ENCODE data around the gene PPBP. TPM values are rescaled to one million over a fixed set of nuclear protein-coding genes. Genes with fewer than 3 reads are reported as not detected.

PPBP gene
- total RNA-seq, 1 experiment from 2014 or later = not detected

- H3K4me3 ChIP-seq (replicated peaks in 1 of 2; ENCODE audit: low read depth in 1 of 2, low read length in 2 of 2) = no peak overlapping the region
- no peaks in the 10 kb centered on the region for H3K9me2 ChIP-seq (ENCODE audit: insufficient read depth)
- CTCF ChIA-PET = no interaction called here
- no peak for ATAC-seq
- intact Hi-C loops (cut with micrococcal nuclease) = no loop called here
- H3K4me2 ChIP-seq (ENCODE audit: low read length) = no peak overlapping the region
- no TSS peak for BruUV-seq (replicated peaks)
- no peaks in the 10 kb centered on the region for H3K9me3 ChIP-seq (ENCODE audit: control insufficient read depth in 1 of 2, insufficient read depth in 1 of 2, low read depth in 1 of 2, low read length in 2 of 2)
- POLR2A ChIA-PET = no interaction called here
- H3K79me2 ChIP-seq (ENCODE audit: insufficient read depth, low read length) = no peaks in the 10 kb centered on the region
- TF ChIP-seq EZH2phosphoT487 (IDR thresholded peaks at IDR 0.05; ENCODE audit: borderline replicate concordance) = no peak
- TF ChIP-seq EZH2 (IDR thresholded peaks at IDR 0.05) = no peak
- no peak for TF ChIP-seq SP1 (IDR thresholded peaks at IDR 0.05; ENCODE audit: low read depth)
- no peak for TF ChIP-seq ELF1 (IDR thresholded peaks at IDR 0.05; ENCODE audit: borderline replicate concordance, low read depth)
- TF ChIP-seq SRF (IDR thresholded peaks at IDR 0.05; ENCODE audit: low read depth) = no peak
- TF ChIP-seq CBX3 (IDR thresholded peaks at IDR 0.05; ENCODE audit: low read depth) = no peak
- no peak for TF ChIP-seq MAX (IDR thresholded peaks at IDR 0.05)
- TF ChIP-seq CEBPB (IDR thresholded peaks at IDR 0.05; ENCODE audit: low read depth) = no peak
- no peak for TF ChIP-seq ATF3 (IDR thresholded peaks at IDR 0.05)
- TF ChIP-seq ZFX (IDR thresholded peaks at IDR 0.05) = no peak
- TF ChIP-seq YY1 (IDR thresholded peaks at IDR 0.05; ENCODE audit: extremely low read depth, insufficient replicate concordance, low read depth, low read length) = no peak
- TF ChIP-seq CTCF (IDR thresholded peaks at IDR 0.05 in 2 of 3, conservative IDR thresholded peaks at IDR 0.05 in 1 of 3; ENCODE audit: borderline replicate concordance in 1 of 3, insufficient read depth in 1 of 3, low read depth in 2 of 3, low read length in 2 of 3) = no peak
- TF ChIP-seq RAD21 (IDR thresholded peaks at IDR 0.05; ENCODE audit: low read depth) = no peak
- no peak for TF ChIP-seq TCF7L2 (IDR thresholded peaks at IDR 0.05; ENCODE audit: borderline replicate concordance, extremely low read depth, insufficient read depth, insufficient read length)
- no peak for TF ChIP-seq FOSL1 (IDR thresholded peaks at IDR 0.05; ENCODE audit: low read depth)
- no peak for TF ChIP-seq REST (IDR thresholded peaks at IDR 0.05; ENCODE audit: low read depth)
- no peak for TF ChIP-seq EGR1 (IDR thresholded peaks at IDR 0.05; ENCODE audit: low read depth)
- no peak for TF ChIP-seq POLR2AphosphoS5 (IDR thresholded peaks at IDR 0.05; ENCODE audit: low read depth, low read length)
- TF ChIP-seq ZNF274 (IDR thresholded peaks at IDR 0.05; ENCODE audit: low read depth, low read length) = no peak
- H3K36me3 ChIP-seq (ENCODE audit: control insufficient read depth in 1 of 2, insufficient read depth in 2 of 2, low read length in 2 of 2) = no peaks in the 10 kb centered on the region
- H3K4me1 ChIP-seq (ENCODE audit: control insufficient read depth in 1 of 2, insufficient read depth in 2 of 2, low read length in 2 of 2) = no peaks in the 10 kb centered on the region
- H2AFZ ChIP-seq (ENCODE audit: low read depth, low read length, poor library complexity, severe bottlenecking) = no peak overlapping the region
- no peaks in the 10 kb centered on the region for H4K20me1 ChIP-seq (ENCODE audit: insufficient read depth)
- DNase-seq (ENCODE audit: low read depth, low spot score) = no peak
- H3K27me3 ChIP-seq (ENCODE audit: insufficient read depth, low read length) = no peaks in the 10 kb centered on the region
- no peak overlapping the region for H3K9ac ChIP-seq (ENCODE audit: low read length)
- no peak overlapping the region for H3K27ac ChIP-seq (ENCODE audit: low read depth, low read length)
- RAD21 ChIA-PET (ENCODE audit: low non-redundant PET in 1 of 2, low total read pairs in 2 of 2, uncharacterized antibody in 2 of 2, unreplicated experiment in 2 of 2) = no interaction called here
These were observed 9.1 kb downstream of the PPBP start for GRCh38 chr4:73978886-73979285.
